CD4-positive, CD25-positive, alpha-beta regulatory T cell (primary cell): Measurements from ENCODE around the gene HECTD4. TPM values are rescaled to one million over a fixed set of nuclear protein-coding genes. Genes with fewer than 3 reads are reported as not detected.
A peak's percentile ranks its signal among the peaks of the same experiment; 100 is the strongest.
"Not testable (repeated sequence)": the region's sequence is repeated elsewhere in the genome, so short reads cannot be mapped to it uniquely, and the experiment has no call there.

ENCODE experiments used
- ATAC-seq, 2 donors: fragments of 150-1000 bp; cut with Tn5 transposase; one replicate each; pipeline ENCODE4 v1.10.0; 2021; ENCODE audit warnings: low read depth in 2 of 2, moderate number of reproducible peaks in 2 of 2, moderate library complexity in 1 of 2
- DNase-seq, 3 donors: peaks; one replicate each; pipeline versions ENCODE4 v3.0.0 to v3.0.0-alpha.2; 2012 to 2022; ENCODE audit warnings: mixed read lengths in 1 of 3
- H3K27ac ChIP-seq: one replicate; pipeline ENCODE4 v1.7.0; 2013; ENCODE audit warnings: mild to moderate bottlenecking, low read length; ENCODE audit not compliant: insufficient read depth, poor library complexity, severe bottlenecking
- H3K27me3 ChIP-seq: one replicate; pipeline ENCODE4 v1.7.0; 2013; ENCODE audit warnings: low read length; ENCODE audit not compliant: control insufficient read depth, insufficient read depth
- H3K36me3 ChIP-seq: one replicate; pipeline ENCODE4 v1.7.0; 2013; ENCODE audit warnings: mild to moderate bottlenecking, low read length, moderate library complexity; ENCODE audit not compliant: control insufficient read depth, insufficient read depth
- H3K4me1 ChIP-seq: 2 replicates; pipeline ENCODE4 v1.7.0; 2013; ENCODE audit warnings: mild to moderate bottlenecking, low read length; ENCODE audit not compliant: insufficient read depth, control insufficient read depth, poor library complexity, severe bottlenecking
- H3K4me3 ChIP-seq: one replicate; pipeline ENCODE4 v1.7.0; 2013; ENCODE audit warnings: low read depth, mild to moderate bottlenecking, low read length, moderate library complexity
- H3K9me3 ChIP-seq, 2 experiments: 1 replicate in 1 of 2; 2 replicates in 1 of 2; pipeline ENCODE4 v1.7.0; 2013; ENCODE audit warnings: low read length in 2 of 2, mild to moderate bottlenecking in 1 of 2, moderate library complexity in 1 of 2; ENCODE audit not compliant: control insufficient read depth in 2 of 2
- H3K27ac Mint-ChIP-seq, 3 donors: one replicate each; pipeline ENCODE4 v1.8.0; 2020 to 2022; ENCODE audit warnings: mild to moderate bottlenecking in 3 of 3, mixed read lengths in 3 of 3, moderate library complexity in 2 of 3
- H3K27me3 Mint-ChIP-seq: one replicate; pipeline ENCODE4 v1.8.0; 2022; ENCODE audit warnings: mild to moderate bottlenecking, mixed read lengths
- H3K36me3 Mint-ChIP-seq: one replicate; pipeline ENCODE4 v1.8.0; 2020; ENCODE audit warnings: mixed read lengths
- H3K4me1 Mint-ChIP-seq, 4 donors: one replicate each; pipeline ENCODE4 v1.8.0; 2020 to 2022; ENCODE audit warnings: mixed read lengths in 4 of 4, mild to moderate bottlenecking in 1 of 4
- H3K4me3 Mint-ChIP-seq, 4 donors: one replicate each; pipeline ENCODE4 v1.8.0; 2020 to 2022; ENCODE audit warnings: mild to moderate bottlenecking in 4 of 4, mixed read lengths in 4 of 4, moderate library complexity in 3 of 4
- H3K9me3 Mint-ChIP-seq, 7 donors: one replicate each; pipeline ENCODE4 v1.8.0; 2020 to 2022; ENCODE audit warnings: mixed read lengths in 7 of 7, mild to moderate bottlenecking in 3 of 7, moderate library complexity in 2 of 7
- polyA plus RNA-seq, 4 donors: library from polyadenylated mRNA; unstranded; fragments of 300-500 nt; fragmentation: Illumina TruSeq; gene quantifications; one replicate each; pipeline ENCODE4 v1.2.3, GENCODE V29; 2021
- total RNA-seq: library from RNA; stranded (reverse); gene quantifications from one replicate; pipeline ENCODE4 v1.2.3, GENCODE V29; 2022

The HECTD4 gene
- total and polyA plus RNA-seq, 5 donors from 2014 or later, result 2.1 to 59.3 (median 2.7) TPM

GRCh38 chr12:112158461-112159145 is 223.6 kb downstream of the HECTD4 start:
- ATAC-seq, result peak; percentile 63 to 72
- not testable (repeated sequence) for H3K27me3 Mint-ChIP-seq, H3K27me3 ChIP-seq
- Mint-ChIP-seq H3K4me1 (peaks cover 19 to 50% (median 35%) of the 10 kb centered on the region in 4 donors), H3K4me3 (peak overlapping the region; percentile 3 to 64 (median 48)), H3K27ac (peak overlapping the region; percentile 75 to 94 (median 88)), H3K36me3 (peaks cover 72% of the 10 kb centered on the region), H3K9me3 (peaks cover 6 to 50% (median 11%) of the 10 kb centered on the region in 7 donors)
- H3K36me3 ChIP-seq, result peaks cover 11% of the 10 kb centered on the region
- peak in 2 of 3 donors; percentile 52 to 81 for DNase-seq
- H3K27ac ChIP-seq, result peak overlapping the region; percentile 55
- H3K4me3 ChIP-seq, result peak overlapping the region; percentile 26
- peaks cover 15% of the 10 kb centered on the region for H3K4me1 ChIP-seq
- H3K9me3 ChIP-seq, result peaks cover 3 to 16% of the 10 kb centered on the region in 2 experiments

DNA sequence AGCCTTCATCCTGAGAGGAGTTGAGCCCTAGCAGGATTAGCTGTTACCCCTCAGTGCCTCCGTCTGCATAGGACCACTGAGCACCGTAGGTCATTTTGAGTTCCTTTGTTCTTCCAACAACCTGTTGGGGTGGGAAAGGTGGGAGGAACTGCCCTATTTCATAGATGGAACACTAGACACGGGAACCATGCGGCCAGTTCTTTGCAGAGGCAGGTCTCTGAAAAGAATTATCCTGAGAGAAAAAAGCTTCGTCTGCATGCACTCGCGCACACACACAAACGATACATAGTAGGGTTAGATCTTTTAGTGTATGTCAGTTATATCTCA is 228.4 kb downstream of the HECTD4 start:
- Mint-ChIP-seq H3K9me3 (peaks cover 5 to 39% (median 11%) of the 10 kb centered on the region in 7 donors), H3K4me3 (no peak overlapping the region), H3K27ac (peak overlapping the region; percentile 23 to 72 (median 52)), H3K36me3 (peaks cover 67% of the 10 kb centered on the region), H3K4me1 (peaks cover 15 to 31% (median 26%) of the 10 kb centered on the region in 4 donors), H3K27me3 (no peaks in the 10 kb centered on the region)
- no peak overlapping the region for H3K4me3 ChIP-seq
- no peak overlapping the region for H3K27ac ChIP-seq
- DNase-seq (no peak), ATAC-seq (no peak)
- H3K27me3 ChIP-seq, result no peaks in the 10 kb centered on the region
- peaks cover 3 to 6% of the 10 kb centered on the region in 2 experiments for H3K9me3 ChIP-seq
- peaks cover 8% of the 10 kb centered on the region for H3K4me1 ChIP-seq
- peaks cover 52% of the 10 kb centered on the region for H3K36me3 ChIP-seq

DNA sequence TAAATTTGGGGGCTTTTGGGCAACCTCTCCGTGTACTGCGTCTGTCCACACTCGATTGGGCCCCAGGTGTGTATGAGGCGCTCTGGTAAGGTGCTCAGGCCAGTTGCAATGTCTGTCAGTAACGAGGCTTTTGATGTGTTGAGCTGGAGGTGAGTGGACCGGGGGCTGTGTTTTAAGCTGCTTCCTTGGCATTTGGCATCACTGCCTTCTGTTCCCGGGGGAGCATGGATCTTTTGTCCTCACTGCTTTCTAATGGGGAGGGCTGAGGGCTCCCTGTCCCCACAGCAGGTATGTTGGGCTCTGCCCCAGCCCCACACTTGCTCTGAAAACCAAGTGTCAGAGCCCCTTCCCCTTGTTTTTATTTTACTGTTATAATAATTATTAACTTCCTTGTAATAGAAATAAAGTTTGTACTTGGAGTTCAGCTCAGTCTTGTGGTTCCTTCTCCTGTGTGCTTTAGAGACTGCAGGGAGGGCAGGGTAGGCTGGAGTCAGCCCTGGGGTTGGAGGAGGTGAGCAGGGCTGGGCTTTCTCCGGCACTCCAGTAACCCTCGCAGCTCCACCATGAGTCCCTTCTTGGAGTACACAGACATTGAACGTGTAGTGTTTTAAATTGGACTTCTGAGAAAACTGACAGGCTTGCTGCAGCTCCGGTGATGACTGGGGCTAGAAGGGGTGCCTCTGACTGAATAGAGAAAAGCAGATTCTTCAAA is 228.9 kb downstream of the HECTD4 start:
- peaks cover 2 to 33% (median 11%) of the 10 kb centered on the region in 7 donors for H3K9me3 Mint-ChIP-seq
- H3K4me3 ChIP-seq, result no peak overlapping the region
- no peaks in the 10 kb centered on the region for H3K27me3 Mint-ChIP-seq
- peaks cover 3 to 4% of the 10 kb centered on the region in 2 experiments for H3K9me3 ChIP-seq
- peaks cover 68% of the 10 kb centered on the region for H3K36me3 Mint-ChIP-seq
- no peaks in the 10 kb centered on the region for H3K27me3 ChIP-seq
- DNase-seq (no peak), ATAC-seq (no peak)
- H3K4me1 ChIP-seq, result peaks cover 4% of the 10 kb centered on the region
- H3K27ac ChIP-seq, result no peak overlapping the region
- H3K4me1 Mint-ChIP-seq, result peaks cover 14 to 26% (median 21%) of the 10 kb centered on the region in 4 donors
- peaks cover 57% of the 10 kb centered on the region for H3K36me3 ChIP-seq
- no peak overlapping the region for H3K4me3 Mint-ChIP-seq
- peak overlapping the region; percentile 38 to 72 (median 52) for H3K27ac Mint-ChIP-seq

DNA sequence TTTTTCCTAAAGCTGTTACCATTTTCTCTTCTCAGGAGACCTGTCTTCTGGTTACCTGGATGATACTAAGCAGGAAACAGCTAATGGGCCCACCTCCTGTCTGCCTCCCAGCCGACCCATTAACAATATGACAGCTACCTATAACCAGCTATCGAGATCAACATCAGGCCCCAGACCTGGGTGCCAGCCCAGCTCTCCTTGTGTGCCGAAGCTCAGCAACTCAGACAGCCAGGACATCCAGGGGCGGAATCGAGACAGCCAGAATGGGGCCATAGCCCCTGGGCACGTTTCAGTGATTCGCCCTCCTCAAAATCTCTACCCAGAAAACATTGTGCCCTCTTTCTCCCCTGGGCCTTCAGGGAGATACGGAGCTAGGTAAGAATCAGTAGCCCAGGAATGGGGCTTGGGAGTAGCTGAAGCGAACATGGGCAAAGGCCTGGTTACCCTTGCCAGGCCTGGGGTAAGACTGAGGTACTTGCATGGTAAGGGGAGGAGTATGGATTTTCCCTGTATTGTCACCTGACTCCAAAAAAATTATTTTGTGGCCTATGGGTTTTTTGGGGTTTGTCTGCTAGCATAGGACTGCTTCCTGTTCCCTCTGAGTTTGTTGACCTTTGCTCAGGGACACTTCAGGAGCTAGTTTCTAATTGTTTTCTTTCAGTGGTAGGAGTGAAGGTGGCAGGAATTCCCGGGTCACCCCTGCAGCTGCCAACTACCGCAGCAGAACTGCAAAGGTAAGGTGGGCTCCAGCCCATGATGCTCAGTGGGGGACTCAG is 230.3 kb downstream of the HECTD4 start:
- no peaks in the 10 kb centered on the region for H3K27me3 ChIP-seq
- H3K4me3 ChIP-seq, result no peak overlapping the region
- H3K27ac ChIP-seq, result no peak overlapping the region
- peaks cover 68% of the 10 kb centered on the region for H3K36me3 ChIP-seq
- DNase-seq (no peak), ATAC-seq (no peak)
- H3K36me3 Mint-ChIP-seq, result peaks cover 58% of the 10 kb centered on the region
- H3K27ac Mint-ChIP-seq, result peak overlapping the region; percentile 81 to 88 (median 82)
- H3K4me1 Mint-ChIP-seq, result peaks cover 7 to 14% (median 10%) of the 10 kb centered on the region in 4 donors
- H3K9me3 Mint-ChIP-seq, result peaks cover 0 to 20% (median 6%) of the 10 kb centered on the region in 7 donors
- H3K4me3 Mint-ChIP-seq, result no peak overlapping the region
- no peaks in the 10 kb centered on the region for H3K9me3 ChIP-seq
- no peaks in the 10 kb centered on the region for H3K4me1 ChIP-seq
- H3K27me3 Mint-ChIP-seq, result no peaks in the 10 kb centered on the region

- peaks cover 0 to under 1% (median 0%) of the 10 kb centered on the region in 7 donors for H3K9me3 Mint-ChIP-seq
- H3K27me3 ChIP-seq, result no peaks in the 10 kb centered on the region
- peaks cover 89% of the 10 kb centered on the region for H3K36me3 ChIP-seq
- H3K4me3 Mint-ChIP-seq, result peak overlapping the region in 1 of 4 donors; percentile 61
- no peak overlapping the region for H3K4me3 ChIP-seq
- H3K27ac ChIP-seq, result no peak overlapping the region
- no peaks in the 10 kb centered on the region for H3K4me1 ChIP-seq
- H3K4me1 Mint-ChIP-seq, result peaks cover 0 to 7% (median 5%) of the 10 kb centered on the region in 4 donors
- no peaks in the 10 kb centered on the region for H3K9me3 ChIP-seq
- H3K27ac Mint-ChIP-seq, result peak overlapping the region in 1 of 3 donors; percentile 31
- ATAC-seq, result no peak
- DNase-seq, result no peak
- H3K27me3 Mint-ChIP-seq, result no peaks in the 10 kb centered on the region
- peaks cover 56% of the 10 kb centered on the region for H3K36me3 Mint-ChIP-seq
Measured at GRCh38 chr12:112149596-112149995, 232.6 kb downstream of the HECTD4 start.

GRCh38 chr12:112148031-112148513 is 234.2 kb downstream of the HECTD4 start:
- Histone ChIP-seq H3K4me1 (no peaks in the 10 kb centered on the region), H3K9me3 (no peaks in the 10 kb centered on the region), H3K36me3 (peaks cover 89% of the 10 kb centered on the region), H3K4me3 (no peak overlapping the region), H3K27me3 (no peaks in the 10 kb centered on the region), H3K27ac (no peak overlapping the region)
- no peak overlapping the region for H3K4me3 Mint-ChIP-seq
- H3K4me1 Mint-ChIP-seq, result peaks cover 0 to 6% (median 5%) of the 10 kb centered on the region in 4 donors
- ATAC-seq (no peak), DNase-seq (no peak)
- peaks cover 46% of the 10 kb centered on the region for H3K36me3 Mint-ChIP-seq
- no peaks in the 10 kb centered on the region for H3K27me3 Mint-ChIP-seq
- H3K27ac Mint-ChIP-seq, result no peak overlapping the region
- peaks cover 0 to 1% (median 0%) of the 10 kb centered on the region in 7 donors for H3K9me3 Mint-ChIP-seq

DNA sequence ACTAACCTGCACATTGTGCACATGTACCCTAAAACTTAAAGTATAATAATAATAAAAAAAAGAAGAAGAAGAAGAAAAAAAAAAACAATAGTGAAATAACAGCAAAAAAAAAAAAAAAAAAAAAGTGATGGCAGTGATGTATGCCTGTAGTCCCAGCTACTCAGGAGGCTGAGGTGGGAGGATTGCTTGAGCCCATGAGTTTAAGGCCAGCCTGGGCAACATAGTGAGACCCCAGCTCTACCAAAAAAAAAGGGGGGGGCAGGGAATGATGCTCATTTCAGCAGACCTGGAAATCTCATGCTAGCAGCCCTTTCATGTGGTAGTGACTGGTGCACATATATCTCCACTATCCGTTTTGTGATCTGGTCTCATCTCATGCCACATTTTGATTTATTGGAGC is 236.1 kb downstream of the HECTD4 start:
- H3K4me3 Mint-ChIP-seq, result no peak overlapping the region

More for the DNA sequence above, 236.1 kb downstream of the HECTD4 start:
- ATAC-seq (no peak), DNase-seq (no peak)
- Mint-ChIP-seq H3K9me3 (peaks cover 0 to 1% (median 0%) of the 10 kb centered on the region in 7 donors), H3K27ac (no peak overlapping the region), H3K27me3 (no peaks in the 10 kb centered on the region), H3K36me3 (peaks cover 46% of the 10 kb centered on the region), H3K4me1 (peaks cover 0 to 6% (median 4%) of the 10 kb centered on the region in 4 donors)
- no peak overlapping the region for H3K27ac ChIP-seq
- no peaks in the 10 kb centered on the region for H3K4me1 ChIP-seq
- no peaks in the 10 kb centered on the region for H3K27me3 ChIP-seq
- H3K4me3 ChIP-seq, result no peak overlapping the region
- H3K36me3 ChIP-seq, result peaks cover 86% of the 10 kb centered on the region
- no peaks in the 10 kb centered on the region for H3K9me3 ChIP-seq
